ENCODE measurements around the gene EMILIN3.

EMILIN3 gene

GRCh38 chr20:41344477-41344876, 22.1 kb downstream of the EMILIN3 start:
- DNase-seq = no peak

- DNase-seq = no peak
These were observed 23.8 kb downstream of the EMILIN3 start for GRCh38 chr20:41342474-41343464.

DNA sequence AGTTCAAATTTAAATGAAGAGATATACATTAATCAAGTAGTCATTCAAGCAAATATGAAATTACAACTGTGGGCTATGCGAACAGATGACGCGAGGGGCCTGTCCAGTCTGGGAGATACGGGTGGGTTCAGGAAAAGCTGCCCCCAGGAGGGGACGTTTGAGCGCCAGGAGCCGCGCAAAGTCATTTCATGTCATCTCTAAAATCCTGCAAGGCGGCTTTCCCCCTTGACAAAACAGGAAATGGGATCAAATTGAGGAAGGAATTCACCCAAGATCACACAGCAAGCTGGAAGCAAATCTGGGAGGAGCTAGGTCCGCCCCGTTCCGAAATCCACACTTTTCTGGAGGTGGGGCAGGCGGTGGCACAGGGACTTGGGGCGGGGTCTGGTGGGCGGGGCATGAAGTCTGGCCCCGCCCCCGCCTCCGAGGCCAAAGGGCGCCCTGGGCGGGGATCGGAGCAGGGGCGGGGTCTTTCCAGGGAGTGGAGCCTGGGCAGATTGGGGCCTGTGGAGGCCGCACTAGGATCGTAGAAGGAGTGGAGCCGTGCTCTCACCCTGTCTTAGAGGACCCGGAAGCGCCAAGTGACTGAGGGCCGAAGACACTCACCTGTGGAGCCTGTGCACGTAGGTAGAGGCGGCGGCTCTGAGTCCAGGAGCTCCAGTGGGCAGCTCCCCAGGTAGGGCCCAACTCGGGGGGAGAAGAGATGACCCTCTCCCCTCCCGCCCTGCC, 26.1 kb downstream of the EMILIN3 start, which contains the start of gene LPIN3:
TSS of gene LPIN3 (plus strand) at position 495 of the 729 bp plus-strand sequence. CDS start 4,983 bp downstream, outside the sequence.
- peak; percentile 49 to 67 for DNase-seq

DNA sequence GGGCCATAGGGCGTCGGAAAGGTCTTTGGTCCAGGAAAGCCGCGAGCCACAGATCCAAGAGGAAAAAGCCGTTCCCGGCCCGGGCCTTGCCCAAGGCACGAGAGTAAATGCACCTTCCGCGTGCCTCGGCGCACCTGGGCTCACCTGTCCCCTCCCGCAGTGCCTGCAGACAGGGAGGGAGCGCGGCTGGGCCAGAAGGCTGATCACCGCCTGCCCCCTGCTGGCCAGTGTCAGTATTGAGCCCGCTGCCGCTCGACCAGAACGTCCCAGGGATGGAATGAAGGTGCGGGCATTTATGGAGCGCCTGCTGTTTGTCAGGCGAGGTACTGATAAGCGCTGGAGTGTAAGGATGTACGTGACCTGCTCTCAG, 26.7 kb downstream of the EMILIN3 start:
- DNase-seq = peak; percentile 78 to 86

DNA sequence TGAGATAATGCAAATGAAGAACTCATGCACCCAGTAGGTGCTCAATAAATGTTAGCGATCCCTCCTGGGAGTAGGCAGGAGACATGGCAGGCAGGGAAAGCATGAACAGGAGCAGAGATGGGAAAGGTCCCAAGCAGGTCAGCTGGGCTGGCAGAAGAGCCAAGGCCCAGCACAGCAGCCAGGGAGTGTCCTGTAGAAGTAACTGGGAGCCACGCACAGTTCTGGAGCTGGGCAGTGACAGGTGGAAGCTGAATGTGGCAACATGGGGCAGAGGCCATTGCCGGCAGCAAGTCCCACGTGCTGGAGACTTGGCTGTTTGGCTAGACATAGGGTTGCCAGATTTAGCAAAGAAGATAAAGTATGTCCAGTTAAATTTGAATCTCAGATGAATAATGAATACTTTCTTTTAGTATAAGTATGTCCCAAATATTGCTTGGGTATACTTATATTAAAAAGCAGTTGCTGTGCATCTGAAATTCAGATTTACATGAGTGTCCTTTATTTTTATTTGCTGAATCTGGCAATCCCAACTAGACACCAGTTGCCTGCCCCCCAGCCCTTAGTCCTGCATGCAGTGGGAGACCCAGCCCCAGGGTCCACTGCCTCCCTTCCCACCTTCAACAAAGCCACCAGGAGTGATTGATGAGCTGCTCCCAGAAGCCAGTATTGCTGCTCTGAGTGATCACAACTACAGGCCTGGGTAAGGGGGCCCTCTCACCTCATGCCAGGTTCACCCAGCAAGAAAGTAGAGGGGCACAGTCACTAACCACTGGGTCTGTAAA, 29.7 kb downstream of the EMILIN3 start:
- DNase-seq = no peak

- DNase-seq = no peak
These were observed 31.0 kb downstream of the EMILIN3 start for GRCh38 chr20:41335591-41335990.

DNA sequence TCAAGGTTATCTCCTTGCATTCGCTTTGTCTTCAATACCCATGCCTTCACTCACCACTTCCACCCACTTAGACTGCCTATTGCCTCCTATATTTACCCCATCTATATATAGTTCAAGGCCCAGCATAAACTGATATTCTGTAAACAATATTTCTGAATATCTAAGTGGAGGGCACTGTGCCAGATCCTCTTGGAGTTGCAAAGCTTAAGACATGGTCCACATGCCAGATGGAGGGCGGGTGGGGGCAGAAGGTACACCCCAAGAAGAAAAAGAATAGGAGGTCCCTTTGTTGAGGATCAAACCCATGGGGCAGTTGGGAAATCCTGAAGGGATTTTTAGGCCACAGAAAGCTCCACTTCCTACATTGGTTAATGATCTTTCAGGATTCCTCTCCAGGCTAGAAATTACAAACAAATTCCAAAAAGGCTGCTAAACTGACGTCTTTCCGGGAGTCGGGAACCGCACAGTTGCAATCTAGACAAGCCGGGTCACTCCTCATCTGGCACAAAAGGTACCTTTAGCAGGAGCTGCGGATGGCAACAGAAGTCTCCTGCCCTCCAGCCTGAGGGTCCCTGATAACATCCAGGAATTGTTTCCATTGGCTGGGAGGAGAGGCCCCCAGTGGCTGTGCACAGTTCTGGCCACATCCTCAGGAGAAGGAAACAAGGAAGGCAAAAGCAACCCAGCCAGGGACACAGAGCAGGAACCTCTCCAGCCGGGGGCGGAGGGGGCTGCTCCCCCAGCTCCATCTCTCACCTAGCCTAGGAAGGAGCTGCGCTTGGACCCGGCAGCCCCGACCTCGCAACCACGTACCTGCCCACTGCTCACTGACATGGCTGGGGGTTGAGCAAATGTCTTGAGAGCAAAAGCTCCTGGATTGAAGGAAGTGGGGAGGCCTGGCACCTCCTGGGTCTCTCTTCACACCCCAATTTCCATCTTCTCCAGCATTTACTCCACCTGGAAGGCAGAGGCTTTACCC, 31.9 kb downstream of the EMILIN3 start:
- DNase-seq = no peak

DNA sequence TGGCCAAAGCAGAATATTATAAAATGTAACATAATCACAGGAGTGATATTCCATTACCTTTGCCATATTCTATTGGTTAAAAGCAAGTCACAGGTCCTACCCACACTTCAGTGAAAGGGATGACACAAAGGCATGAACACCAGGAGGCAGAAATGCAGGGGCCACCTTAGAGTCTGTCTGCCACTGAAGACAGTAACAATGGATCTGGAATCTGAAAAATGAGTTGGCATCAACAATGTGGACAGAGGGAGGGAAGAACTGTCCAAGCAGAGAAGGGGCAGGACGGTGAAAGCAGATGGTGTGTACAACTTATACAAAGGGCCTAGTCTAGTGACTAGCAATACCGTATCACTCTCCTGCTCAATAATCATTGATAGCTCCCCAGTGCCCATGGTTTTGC, 32.6 kb downstream of the EMILIN3 start:
- DNase-seq = no peak

GRCh38 chr20:41331731-41332130, 34.9 kb downstream of the EMILIN3 start:
- no peak for DNase-seq

DNA sequence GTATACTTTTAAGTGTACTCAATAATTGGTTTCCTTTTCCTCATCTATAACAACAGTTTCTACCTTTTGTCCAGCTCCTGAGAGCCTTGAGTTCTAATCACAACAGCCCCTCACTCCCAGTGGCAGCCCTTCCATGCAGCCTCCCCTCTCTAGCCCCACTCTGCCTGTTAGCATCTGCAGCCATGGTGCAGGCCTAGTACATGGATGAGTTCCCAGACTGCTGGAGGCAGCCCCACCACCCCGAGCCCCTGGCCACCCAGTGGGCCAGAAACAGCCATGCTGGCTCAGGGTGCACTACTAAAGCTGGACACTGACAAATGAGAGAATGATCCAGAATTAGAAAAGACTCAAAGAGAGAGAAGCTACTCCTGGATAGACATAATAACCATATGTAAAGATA, 35.7 kb downstream of the EMILIN3 start:
- no peak for DNase-seq

DNA sequence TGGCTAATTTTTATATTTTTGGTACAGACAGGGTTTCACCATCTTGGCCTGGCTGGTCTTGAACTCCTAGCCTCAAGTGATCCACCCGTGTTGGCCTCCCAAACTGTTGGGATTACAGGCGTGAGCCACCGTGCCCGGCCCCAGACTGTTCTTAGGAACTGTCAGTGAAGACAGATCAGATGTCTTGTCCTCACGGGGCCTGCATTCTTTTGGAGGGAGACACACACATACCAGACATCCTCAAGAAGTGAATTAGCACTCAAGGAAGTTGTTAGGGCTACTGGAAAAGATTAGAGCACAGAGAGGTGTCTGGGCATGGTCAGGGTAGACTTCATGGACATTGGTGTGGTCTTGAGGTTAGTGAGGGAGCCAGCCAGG, 36.3 kb downstream of the EMILIN3 start:
- DNase-seq = no peak

GRCh38 chr20:41329435-41330342, 36.9 kb downstream of the EMILIN3 start:
- peak; percentile 40 to 42 for DNase-seq

DNA sequence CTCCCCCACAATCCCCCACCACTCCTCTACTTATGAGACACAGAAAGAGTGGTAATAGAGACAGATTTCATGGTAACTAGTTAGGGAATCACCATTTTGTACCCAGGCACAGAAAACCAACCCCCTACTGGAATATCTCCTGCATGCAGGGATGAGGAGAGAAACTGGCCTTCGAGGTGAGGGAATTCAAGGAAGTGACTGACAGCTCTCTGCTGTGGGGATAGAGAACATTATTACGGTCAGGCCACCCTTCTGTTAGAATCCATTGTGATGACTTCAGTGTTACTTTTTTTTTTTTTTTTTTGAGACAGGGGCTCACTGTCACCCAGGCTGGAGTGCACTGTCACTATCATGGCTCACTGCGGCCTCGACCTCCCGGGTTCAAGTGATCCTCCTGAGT, 39.4 kb downstream of the EMILIN3 start:
- DNase-seq = no peak

DNA sequence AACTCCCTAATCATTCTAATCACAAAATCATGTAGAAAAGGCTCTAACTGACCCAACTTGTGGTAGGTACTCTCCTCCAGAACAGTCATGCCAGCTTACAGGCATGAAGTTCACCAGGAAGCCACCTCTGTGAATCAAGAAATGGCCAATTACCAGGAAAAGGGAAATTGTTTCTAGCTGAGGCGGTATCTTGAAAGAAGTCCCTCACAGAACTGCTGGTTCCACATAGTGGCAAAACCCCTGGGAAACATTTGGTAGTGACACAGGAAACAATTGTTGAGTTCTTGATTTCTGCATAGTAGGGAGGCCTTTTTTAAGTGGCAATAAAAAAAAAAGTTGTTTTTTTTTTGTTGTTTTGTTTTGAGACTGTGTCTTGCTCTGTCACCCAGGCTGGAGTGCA, 45.6 kb downstream of the EMILIN3 start:
- no peak for DNase-seq

DNA sequence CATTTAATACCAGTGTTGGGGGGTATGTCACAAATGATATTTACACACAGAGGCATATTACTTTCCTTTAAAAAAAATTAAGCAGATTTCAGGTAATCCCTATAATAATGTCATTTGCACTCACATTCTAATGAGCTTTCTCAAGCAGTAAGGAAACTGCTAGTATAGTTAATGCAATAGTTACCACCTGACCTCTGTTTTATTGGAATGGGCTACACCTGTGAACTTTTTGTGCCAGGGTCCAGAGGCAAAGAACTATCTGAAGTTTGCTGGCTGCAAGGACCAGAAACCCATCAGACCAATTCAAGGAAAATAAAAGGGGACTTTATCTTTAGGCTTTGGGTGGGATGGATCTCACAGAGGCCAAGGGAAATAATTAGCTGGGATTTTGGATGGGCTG, 46.2 kb downstream of the EMILIN3 start:
- no peak for DNase-seq

GRCh38 chr20:41318271-41318649, 48.4 kb downstream of the EMILIN3 start:
- DNase-seq = no peak

DNA sequence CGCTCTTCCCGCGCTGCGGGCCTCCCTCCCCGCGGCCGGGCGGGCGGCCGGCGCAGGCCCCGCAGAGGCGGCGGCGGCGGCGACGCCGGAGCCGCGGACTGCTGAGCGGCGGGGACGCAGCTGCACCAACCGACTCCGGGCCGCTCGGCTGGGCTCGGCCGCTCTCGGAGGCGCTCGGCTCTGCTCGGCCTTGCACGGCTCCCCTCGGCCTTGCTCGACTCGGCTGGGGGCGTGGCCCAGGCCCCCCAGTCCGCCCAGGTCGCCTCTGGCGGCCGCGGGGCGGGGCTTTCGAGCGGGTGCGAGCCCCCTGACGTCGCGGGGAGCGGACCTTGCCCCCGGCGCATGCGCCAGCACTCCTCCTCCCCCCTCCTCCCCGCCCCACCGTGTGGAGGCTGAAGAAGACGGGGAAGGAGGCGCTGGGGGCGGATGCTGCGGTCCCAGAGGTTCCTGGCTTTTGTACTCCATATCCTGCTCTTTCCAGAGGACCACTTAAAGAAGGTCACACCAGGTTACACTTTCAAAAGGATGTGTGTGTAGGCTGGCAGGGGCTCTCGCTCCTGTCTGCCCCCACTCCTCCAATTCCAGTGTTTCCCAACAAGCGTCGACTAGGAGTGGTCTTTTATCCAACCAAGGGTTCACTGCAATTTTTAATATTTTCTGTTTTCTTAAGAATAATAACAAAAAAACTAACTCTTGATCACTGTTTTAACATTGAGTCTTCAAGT, 48.9 kb downstream of the EMILIN3 start, which contains the start of gene ZHX3:
TSS of gene ZHX3 (minus strand) at position 186 of the 725 bp plus-strand sequence. CDS start 112,815 bp downstream, outside the sequence.
- peak; percentile 97 to 98 for DNase-seq

GRCh38 chr20:41316602-41317545, 49.7 kb downstream of the EMILIN3 start:
- peak; percentile 73 to 83 for DNase-seq

- no peak for DNase-seq
These were observed 50.6 kb downstream of the EMILIN3 start for GRCh38 chr20:41316051-41316450.
